ENCODE results near the gene MRFAP1L1. TPM values are rescaled to one million over a fixed set of nuclear protein-coding genes. Genes with fewer than 3 reads are reported as not detected.

MRFAP1L1 gene
- total RNA-seq, 1 donor, result 38.0 TPM

- H3K4me1 ChIP-seq (ENCODE audit: insufficient read depth, low read length), result peaks cover 12% of the 10 kb centered on the region
- peak overlapping the region; percentile 74 for H3K4me2 ChIP-seq (ENCODE audit: insufficient read depth, low read length)
- DNase-seq (ENCODE audit: insufficient read length, low spot score, missing footprints), result no peak
- peak overlapping the region; percentile 79 for H3K27ac ChIP-seq (ENCODE audit: low read depth, low read length)
- H4K20me1 ChIP-seq (ENCODE audit: insufficient read depth, low read length), result peaks cover 20% of the 10 kb centered on the region
- H3K9me3 ChIP-seq (ENCODE audit: low read depth, low read length), result no peaks in the 10 kb centered on the region
- H3K79me2 ChIP-seq (ENCODE audit: insufficient read depth, low read length), result peaks cover 22% of the 10 kb centered on the region
- peak overlapping the region; percentile 74 for H2AFZ ChIP-seq (ENCODE audit: low read length)
- no peak for TF ChIP-seq CTCF (IDR thresholded peaks at IDR 0.05; ENCODE audit: extremely low read depth, low read depth, low read length)
- H3K36me3 ChIP-seq (ENCODE audit: insufficient read depth, low read length), result no peaks in the 10 kb centered on the region
- H3K4me3 ChIP-seq (ENCODE audit: insufficient read depth, low read length), result peak overlapping the region; percentile 93
- H3K27me3 ChIP-seq (ENCODE audit: insufficient read depth, low read length), result peaks cover 3% of the 10 kb centered on the region
Observed at GRCh38 chr4:6715704-6716017, 6.0 kb upstream of the MRFAP1L1 start.

- Histone ChIP-seq H3K27me3 (ENCODE audit: insufficient read depth, low read length) (peaks cover 3% of the 10 kb centered on the region), H3K4me3 (ENCODE audit: insufficient read depth, low read length) (no peak overlapping the region), H3K27ac (ENCODE audit: low read depth, low read length) (no peak overlapping the region), H3K9me3 (ENCODE audit: low read depth, low read length) (no peaks in the 10 kb centered on the region), H3K4me1 (ENCODE audit: insufficient read depth, low read length) (peaks cover 16% of the 10 kb centered on the region), H3K36me3 (ENCODE audit: insufficient read depth, low read length) (no peaks in the 10 kb centered on the region), H3K79me2 (ENCODE audit: insufficient read depth, low read length) (peaks cover 22% of the 10 kb centered on the region), H2AFZ (ENCODE audit: low read length) (peak overlapping the region; percentile 74), H3K4me2 (ENCODE audit: insufficient read depth, low read length) (no peak overlapping the region), H4K20me1 (ENCODE audit: insufficient read depth, low read length) (peaks cover 20% of the 10 kb centered on the region)
- no peak for TF ChIP-seq CTCF (IDR thresholded peaks at IDR 0.05; ENCODE audit: extremely low read depth, low read depth, low read length)
- peak; percentile 11 for DNase-seq (ENCODE audit: insufficient read length, low spot score, missing footprints)
Observed at GRCh38 chr4:6714954-6715353, 5.3 kb upstream of the MRFAP1L1 start.

- Histone ChIP-seq H2AFZ (ENCODE audit: low read length) (no peak overlapping the region), H3K4me2 (ENCODE audit: insufficient read depth, low read length) (no peak overlapping the region), H3K79me2 (ENCODE audit: insufficient read depth, low read length) (peaks cover 37% of the 10 kb centered on the region), H3K27ac (ENCODE audit: low read depth, low read length) (no peak overlapping the region), H4K20me1 (ENCODE audit: insufficient read depth, low read length) (peaks cover 25% of the 10 kb centered on the region), H3K27me3 (ENCODE audit: insufficient read depth, low read length) (peaks cover 3% of the 10 kb centered on the region), H3K4me3 (ENCODE audit: insufficient read depth, low read length) (no peak overlapping the region), H3K9me3 (ENCODE audit: low read depth, low read length) (no peaks in the 10 kb centered on the region), H3K4me1 (ENCODE audit: insufficient read depth, low read length) (peaks cover 22% of the 10 kb centered on the region), H3K36me3 (ENCODE audit: insufficient read depth, low read length) (peaks cover 10% of the 10 kb centered on the region)
- no peak for DNase-seq (ENCODE audit: insufficient read length, low spot score, missing footprints)
- TF ChIP-seq CTCF (IDR thresholded peaks at IDR 0.05; ENCODE audit: extremely low read depth, low read depth, low read length), result no peak
Observed at GRCh38 chr4:6710996-6711395, 1.3 kb upstream of the MRFAP1L1 start.

- no peak for TF ChIP-seq CTCF (IDR thresholded peaks at IDR 0.05; ENCODE audit: extremely low read depth, low read depth, low read length)
- peaks cover 25% of the 10 kb centered on the region for H4K20me1 ChIP-seq (ENCODE audit: insufficient read depth, low read length)
- peaks cover 19% of the 10 kb centered on the region for H3K4me1 ChIP-seq (ENCODE audit: insufficient read depth, low read length)
- H3K4me3 ChIP-seq (ENCODE audit: insufficient read depth, low read length), result peak overlapping the region; percentile 90
- H3K36me3 ChIP-seq (ENCODE audit: insufficient read depth, low read length), result peaks cover 10% of the 10 kb centered on the region
- H3K79me2 ChIP-seq (ENCODE audit: insufficient read depth, low read length), result peaks cover 43% of the 10 kb centered on the region
- no peaks in the 10 kb centered on the region for H3K9me3 ChIP-seq (ENCODE audit: low read depth, low read length)
- H2AFZ ChIP-seq (ENCODE audit: low read length), result peak overlapping the region; percentile 98
- peak; percentile 53 for DNase-seq (ENCODE audit: insufficient read length, low spot score, missing footprints)
- H3K27me3 ChIP-seq (ENCODE audit: insufficient read depth, low read length), result peaks cover 3% of the 10 kb centered on the region
- H3K4me2 ChIP-seq (ENCODE audit: insufficient read depth, low read length), result peak overlapping the region; percentile 99
- H3K27ac ChIP-seq (ENCODE audit: low read depth, low read length), result peak overlapping the region; percentile 23
Observed at GRCh38 chr4:6710282-6710681, 617 bp upstream of the MRFAP1L1 start.

All from osteoblast (primary cell).